GM12872 (cell line): ENCODE data around the gene KCNE1.

Source experiments
- CTCF ChIP-seq: IDR thresholded peaks from 3 replicates; pipeline ENCODE4 v1.5.1; 2011; ENCODE audit warnings: low read depth, mild to moderate bottlenecking, low read length, moderate library complexity; ENCODE audit not compliant: insufficient read depth

Gene KCNE1

DNA sequence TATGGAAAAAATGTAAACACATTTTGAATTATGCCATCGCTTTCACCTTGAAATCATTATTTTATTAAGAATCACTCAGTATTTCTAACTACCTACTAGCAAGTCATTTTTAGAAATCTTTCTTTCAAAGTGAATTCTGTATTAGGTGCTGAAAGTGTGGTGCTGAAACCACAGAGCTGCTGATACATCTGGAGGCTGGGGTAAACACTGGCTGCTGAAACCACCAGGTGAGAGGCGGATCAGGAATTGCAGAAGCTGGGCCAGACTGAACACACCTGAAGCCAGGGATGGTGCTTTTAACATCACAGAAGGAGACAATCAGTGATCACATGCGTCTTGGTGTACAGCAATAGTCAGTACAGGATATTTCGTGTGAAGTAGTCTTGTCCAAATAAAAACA is 42.2 kb upstream of the KCNE1 start:
- no peak for TF ChIP-seq CTCF

DNA sequence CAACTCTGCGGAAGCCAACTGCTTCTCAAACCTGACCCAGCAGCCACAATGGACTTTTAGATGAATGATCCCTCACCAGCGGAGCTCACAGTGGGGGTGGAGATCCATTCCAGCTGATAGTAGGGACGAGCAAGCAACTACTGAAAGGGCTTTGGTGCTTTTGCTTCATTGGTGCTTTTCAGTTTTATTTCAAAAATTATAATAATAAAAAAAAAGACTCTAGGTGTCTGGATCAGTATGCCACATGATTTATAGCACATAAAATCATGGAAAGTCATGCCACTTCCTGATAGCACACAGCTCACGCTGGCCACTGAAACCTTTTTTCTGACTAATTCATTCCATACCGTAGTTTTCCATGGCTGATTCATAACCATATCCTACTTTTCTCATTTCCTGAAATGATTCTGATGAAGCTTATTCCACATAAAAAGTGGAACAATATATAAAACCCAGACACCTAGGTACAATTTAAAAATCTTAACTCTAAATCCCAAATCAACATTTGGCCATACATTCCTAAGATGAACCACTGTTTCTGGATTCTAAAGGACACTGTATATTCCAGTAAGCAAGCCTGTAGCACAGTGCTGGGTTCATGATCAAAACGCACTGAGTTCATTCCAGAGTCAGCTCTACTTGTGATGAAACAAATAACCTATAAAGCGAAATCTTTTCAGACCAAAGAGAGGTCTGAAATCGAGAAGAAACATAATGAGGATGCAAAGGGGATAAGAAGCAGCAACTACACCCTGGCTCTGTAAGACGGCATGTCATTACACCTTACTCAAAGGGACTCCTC is 41.3 kb upstream of the KCNE1 start:
- TF ChIP-seq CTCF, result no peak

DNA sequence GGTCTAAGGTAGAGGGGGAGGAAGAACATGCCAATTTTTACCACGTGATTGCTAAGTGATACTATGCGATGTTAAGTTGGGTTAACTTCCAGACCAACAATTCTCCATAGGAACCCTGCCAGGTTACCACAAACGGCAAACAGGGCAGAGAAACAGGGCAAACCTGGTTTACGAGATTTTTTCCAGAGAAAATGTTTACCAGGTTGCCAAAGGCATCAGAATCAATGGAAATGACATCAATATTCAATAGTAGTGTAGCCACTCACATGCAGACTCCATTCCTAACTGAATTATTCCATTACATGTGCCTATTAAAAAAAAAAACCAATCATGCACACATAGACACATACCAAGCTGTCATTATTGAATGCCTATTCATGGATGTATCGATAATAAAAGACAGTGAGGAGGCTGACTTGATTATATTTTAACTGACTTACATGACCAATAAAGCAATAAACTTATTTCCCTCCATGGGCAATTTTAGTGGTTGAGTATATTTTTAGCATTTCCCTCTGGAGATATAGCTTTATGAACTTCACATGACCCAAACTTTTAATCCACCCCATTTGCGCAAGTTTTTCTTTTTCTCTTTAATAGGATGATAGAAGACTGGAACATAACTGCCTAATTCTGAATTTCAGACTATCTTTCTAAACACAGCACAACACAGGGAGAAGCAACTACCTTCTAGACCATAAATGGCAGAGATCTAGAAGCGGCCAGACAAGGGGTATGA is 40.5 kb upstream of the KCNE1 start:
- no peak for TF ChIP-seq CTCF

DNA sequence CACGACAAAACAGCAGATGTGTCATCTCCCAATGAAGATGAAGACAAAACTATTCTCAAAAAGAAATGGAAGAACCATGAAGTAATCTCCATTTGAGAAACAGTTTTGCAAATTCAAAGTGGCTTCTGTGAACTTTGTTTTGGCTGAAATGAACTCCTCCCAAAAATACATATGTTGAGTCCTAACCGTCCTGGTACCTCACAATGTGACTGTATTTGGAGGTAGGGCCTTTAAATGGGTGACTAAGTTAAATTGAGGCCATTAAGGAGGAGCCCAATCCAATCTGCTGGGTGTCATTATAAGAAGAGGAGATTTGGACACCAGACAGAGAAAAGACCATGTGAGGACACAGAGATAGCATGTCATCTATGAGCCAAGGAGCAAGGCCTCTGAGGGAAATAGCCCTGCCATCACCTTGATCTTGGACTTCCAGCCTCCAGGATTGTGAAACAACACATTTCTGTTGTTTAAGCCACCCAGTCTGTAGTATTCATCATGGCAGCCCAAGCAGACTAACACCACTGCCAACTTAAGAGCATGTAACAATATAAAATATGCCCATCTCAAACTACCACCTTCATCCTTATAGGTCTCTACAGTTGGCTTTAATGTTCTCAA is 38.3 kb upstream of the KCNE1 start:
- no peak for TF ChIP-seq CTCF

- no peak for TF ChIP-seq CTCF
Observed at GRCh38 chr21:34548781-34549376, 36.9 kb upstream of the KCNE1 start.

- TF ChIP-seq CTCF, result no peak
Observed at GRCh38 chr21:34546542-34546941, 34.5 kb upstream of the KCNE1 start.
